ENCODE data around the gene C9.

Gene C9

GRCh38 chr5:39368116-39368515 lies 3.8 kb upstream of the C9 start:
- in situ Hi-C loops (cut with MboI; ENCODE audit: low pct_unique_long_range_greater_than_20kb, low sequenced_read_pairs, unreplicated experiment), result no loop called here
- TF ChIP-seq CTCF (IDR thresholded peaks at IDR 0.05; ENCODE audit: extremely low read depth, insufficient read depth, missing control alignments), result no peak
- DNase-seq (ENCODE audit: low spot score), result no peak

GRCh38 chr5:39367711-39368110 lies 3.4 kb upstream of the C9 start:
- in situ Hi-C loops (cut with MboI; ENCODE audit: low pct_unique_long_range_greater_than_20kb, low sequenced_read_pairs, unreplicated experiment), result no loop called here
- no peak for DNase-seq (ENCODE audit: low spot score)
- TF ChIP-seq CTCF (IDR thresholded peaks at IDR 0.05; ENCODE audit: extremely low read depth, insufficient read depth, missing control alignments), result no peak

- DNase-seq (ENCODE audit: low spot score), result no peak
- in situ Hi-C loops (cut with MboI; ENCODE audit: low pct_unique_long_range_greater_than_20kb, low sequenced_read_pairs, unreplicated experiment), result no loop called here
- TF ChIP-seq CTCF (IDR thresholded peaks at IDR 0.05; ENCODE audit: extremely low read depth, insufficient read depth, missing control alignments), result no peak
These were observed 1.1 kb downstream of the C9 start for GRCh38 chr5:39363217-39363616.

- in situ Hi-C loops (cut with MboI; ENCODE audit: low pct_unique_long_range_greater_than_20kb, low sequenced_read_pairs, unreplicated experiment), result no loop called here
- TF ChIP-seq CTCF (IDR thresholded peaks at IDR 0.05; ENCODE audit: extremely low read depth, insufficient read depth, missing control alignments), result no peak
- DNase-seq (ENCODE audit: low spot score), result no peak
These were observed 1.6 kb downstream of the C9 start for GRCh38 chr5:39362646-39363045.

GRCh38 chr5:39361306-39361705 lies 3.0 kb downstream of the C9 start:
- no peak for DNase-seq (ENCODE audit: low spot score)
- in situ Hi-C loops (cut with MboI; ENCODE audit: low pct_unique_long_range_greater_than_20kb, low sequenced_read_pairs, unreplicated experiment), result no loop called here
- no peak for TF ChIP-seq CTCF (IDR thresholded peaks at IDR 0.05; ENCODE audit: extremely low read depth, insufficient read depth, missing control alignments)

GRCh38 chr5:39360471-39361111 lies 3.7 kb downstream of the C9 start:
- in situ Hi-C loops (cut with MboI; ENCODE audit: low pct_unique_long_range_greater_than_20kb, low sequenced_read_pairs, unreplicated experiment), result no loop called here
- DNase-seq (ENCODE audit: low spot score), result no peak
- TF ChIP-seq CTCF (IDR thresholded peaks at IDR 0.05; ENCODE audit: extremely low read depth, insufficient read depth, missing control alignments), result no peak

Measured in GM13977 (cell line).